ENCODE results near the gene TBKBP1.

DNA sequence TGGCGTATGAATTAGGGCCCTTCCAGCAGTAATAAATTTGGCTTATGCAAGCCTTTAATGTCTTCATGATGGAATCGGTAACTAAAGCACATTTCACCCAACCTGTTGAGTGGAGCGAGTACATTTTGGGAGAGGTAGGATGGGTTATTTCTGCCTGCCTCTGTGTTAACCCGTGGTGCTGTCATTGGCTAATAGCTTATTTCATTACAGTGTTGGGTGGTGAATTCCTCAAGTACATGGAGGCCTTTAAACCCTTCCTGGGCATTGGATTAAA, 17.8 kb upstream of the TBKBP1 start:
- TF ChIP-seq POLR2A (IDR thresholded peaks at IDR 0.05; ENCODE audit: low read depth, low read length) (no peak), TAF1 (IDR thresholded peaks at IDR 0.05; ENCODE audit: low read depth, low read length) (no peak), POLR2AphosphoS5 (IDR thresholded peaks at IDR 0.05; ENCODE audit: low read depth, low read length) (no peak), SPI1 (IDR thresholded peaks at IDR 0.05; ENCODE audit: low read depth, low read length) (no peak), PAX5 (IDR thresholded peaks at IDR 0.05; ENCODE audit: insufficient read depth, low read length, severe bottlenecking) (no peak)
